8988T (cell line): Measurements from ENCODE around the gene TSPYL4.

ENCODE experiments used
- DNase-seq: peaks from one replicate; pipeline ENCODE4 v3.0.0; 2011

TSPYL4 gene

DNA sequence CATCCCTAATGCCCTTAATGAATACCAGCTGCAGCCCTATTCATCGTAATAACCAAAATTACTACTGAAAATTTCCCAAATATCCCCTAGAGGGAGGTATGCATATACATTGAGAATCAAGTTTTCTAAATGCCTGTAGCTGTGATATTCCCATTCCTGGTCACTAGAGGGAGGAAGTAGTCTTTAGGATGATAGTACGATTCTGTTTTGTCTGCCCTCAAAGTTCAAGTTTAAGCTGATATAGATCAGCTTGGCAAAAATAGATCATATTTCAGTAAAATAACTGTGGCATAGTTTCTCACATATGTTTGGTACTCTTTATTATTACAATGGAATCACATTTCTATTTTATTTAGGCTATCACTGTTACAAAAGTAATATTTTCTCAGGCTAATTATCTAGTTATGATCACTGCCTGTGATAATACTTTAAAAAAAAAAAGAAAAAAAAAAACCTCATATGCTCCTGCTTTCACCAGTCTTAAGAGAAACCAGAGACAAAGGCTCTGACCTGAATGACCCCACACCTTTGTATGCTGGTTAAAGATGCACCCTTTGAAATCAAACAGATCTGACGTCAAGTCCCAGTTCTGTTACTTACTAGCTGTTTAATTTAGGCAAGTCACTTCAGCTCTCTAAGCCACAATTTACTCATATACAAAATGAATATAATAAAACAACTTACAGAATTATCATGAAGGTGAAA lies 14.9 kb upstream of the TSPYL4 start:
- DNase-seq, result no peak

DNA sequence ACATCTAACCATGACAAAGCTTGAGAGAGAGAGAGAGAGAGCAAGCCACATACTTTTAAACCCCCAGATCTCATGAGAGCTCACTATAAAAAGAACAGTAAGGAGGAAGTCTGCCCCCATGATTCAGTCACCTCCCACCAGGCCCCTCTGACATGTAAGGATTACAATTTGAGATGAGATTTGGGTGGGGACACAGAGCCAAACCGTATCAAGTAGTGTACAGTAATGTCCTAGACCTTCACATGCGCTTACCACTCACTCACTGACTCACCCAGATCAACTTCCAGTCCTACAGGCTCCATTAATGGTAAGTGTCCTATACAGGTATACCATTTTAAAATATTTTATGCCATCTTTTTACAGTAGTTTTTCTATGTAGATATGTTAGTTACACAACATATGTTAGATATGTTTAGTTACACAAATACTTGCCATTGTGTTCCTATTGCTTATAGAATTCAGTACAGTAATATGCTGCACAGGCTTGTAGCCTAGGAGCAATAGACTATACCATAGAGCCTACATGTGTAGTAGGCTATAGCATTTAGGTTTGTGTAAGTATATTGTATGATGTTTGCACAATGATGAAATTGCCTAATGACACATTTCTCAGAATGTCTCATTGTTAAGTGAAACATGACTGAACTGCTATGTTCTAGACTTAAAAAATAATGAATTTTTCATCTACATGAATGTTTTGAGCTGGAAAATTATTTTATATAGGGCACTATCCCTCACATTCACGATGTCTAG lies 14.1 kb upstream of the TSPYL4 start:
- no peak for DNase-seq

DNA sequence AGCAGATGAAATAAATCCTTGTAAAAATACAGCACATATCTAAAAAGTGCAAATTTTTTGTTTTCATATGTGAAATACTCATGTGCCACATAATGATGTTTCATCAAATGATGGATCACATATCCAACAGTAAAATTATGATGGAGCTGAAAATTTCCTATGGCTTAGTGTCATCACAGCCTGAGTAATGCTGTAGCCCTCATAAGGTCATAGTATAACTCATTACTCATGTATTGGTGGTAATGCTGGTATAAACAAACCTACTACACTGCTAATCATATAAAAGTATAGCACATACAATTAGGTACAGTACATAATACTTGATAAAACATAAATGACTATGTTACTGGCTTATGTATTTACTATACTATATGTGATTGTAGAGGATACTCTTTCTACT lies 12.9 kb upstream of the TSPYL4 start:
- DNase-seq, result no peak

DNA sequence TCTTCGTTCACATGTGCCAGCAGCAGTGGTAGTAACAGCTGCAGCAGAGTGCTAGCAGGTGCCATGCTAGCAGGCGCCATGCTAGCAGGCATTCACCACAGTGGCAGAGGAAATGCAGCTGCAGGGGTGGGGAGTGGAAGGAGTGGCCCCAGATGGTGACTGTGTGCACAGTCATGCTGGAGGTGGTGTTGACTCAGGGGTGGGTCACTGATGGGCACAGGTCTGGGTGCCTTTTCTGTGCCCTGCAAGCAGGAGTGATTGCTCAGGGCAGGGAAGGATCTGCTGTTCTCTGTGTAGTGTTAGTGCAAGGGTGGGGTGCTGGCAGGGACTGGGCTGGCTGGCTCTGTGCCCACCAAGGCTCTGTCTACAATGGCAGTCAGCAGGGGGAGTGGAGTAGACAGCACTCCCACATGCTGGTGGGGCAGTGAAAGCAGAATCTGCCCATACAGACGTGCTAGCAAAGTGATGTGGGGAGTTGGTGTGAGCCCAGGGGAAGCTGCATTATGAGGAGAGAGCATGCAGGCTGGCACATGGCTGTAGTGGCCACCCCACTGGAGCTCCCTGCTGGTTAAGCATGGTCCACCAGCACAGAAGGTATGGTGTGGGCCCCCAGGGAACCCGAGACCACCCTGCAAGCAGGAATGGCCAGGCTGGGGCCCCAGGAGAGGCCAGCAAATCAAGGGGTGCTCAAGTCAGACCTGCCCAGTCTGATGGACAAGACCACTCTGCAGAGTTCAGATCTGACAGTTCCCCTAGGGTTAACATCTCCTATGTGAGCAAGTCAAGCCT lies 11.4 kb upstream of the TSPYL4 start:
- DNase-seq, result no peak

DNA sequence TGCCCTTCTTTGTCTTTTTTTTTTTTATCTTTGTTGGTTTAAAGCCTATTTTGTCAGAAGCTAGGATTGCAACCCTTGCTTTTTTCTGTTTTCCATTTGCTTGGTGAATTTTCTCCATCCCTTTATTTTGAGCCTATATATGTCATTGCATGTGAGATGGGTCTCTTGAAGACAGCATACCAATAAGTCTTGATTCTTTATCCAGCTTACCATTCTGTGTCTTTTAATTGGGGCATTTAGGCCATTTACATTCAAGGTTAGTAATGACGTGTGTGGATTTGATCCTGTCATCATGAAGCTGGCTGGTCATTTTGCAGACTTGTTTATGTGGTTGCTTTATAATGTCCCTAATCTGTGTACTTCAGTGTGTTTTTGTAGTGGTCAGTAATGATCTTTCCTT lies 9.5 kb upstream of the TSPYL4 start:
- no peak for DNase-seq

DNA sequence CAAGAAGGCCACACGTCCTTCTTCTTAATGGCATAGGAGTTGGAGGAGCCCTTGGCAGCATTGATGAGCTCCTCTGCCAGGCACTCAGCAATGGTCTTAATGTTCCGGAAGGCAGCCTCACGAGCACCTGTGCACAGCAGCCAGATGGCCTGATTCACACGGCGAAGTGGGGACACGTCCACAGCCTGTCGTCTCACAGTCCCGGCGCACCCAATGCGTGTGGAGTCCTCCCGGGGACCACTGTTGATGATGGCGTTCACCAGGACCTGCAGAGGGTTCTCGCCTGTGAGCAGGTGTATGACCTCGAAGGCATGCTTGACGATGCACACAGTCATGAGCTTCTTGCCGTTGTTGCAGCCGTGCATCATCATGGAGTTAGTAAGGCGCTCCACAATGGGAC lies 4.6 kb upstream of the TSPYL4 start:
- DNase-seq, result no peak

DNA sequence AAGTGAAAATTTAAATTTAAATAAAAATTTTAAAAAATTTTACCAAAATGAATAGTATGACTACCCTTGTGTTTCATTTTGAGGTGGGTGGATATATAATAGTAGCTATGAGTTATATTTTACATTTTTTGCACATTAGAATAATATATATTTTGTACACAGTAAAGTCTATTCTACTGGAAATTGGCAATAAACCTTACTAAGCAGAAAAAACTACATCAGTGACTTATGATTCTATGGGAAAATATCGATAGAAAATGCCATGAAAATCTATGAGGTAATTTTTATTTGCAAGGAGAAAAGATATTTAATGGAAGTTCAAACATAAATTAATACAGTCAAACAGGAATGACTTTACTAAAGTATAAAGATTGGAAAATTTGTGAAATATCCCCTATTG lies 2.8 kb upstream of the TSPYL4 start:
- no peak for DNase-seq

DNA sequence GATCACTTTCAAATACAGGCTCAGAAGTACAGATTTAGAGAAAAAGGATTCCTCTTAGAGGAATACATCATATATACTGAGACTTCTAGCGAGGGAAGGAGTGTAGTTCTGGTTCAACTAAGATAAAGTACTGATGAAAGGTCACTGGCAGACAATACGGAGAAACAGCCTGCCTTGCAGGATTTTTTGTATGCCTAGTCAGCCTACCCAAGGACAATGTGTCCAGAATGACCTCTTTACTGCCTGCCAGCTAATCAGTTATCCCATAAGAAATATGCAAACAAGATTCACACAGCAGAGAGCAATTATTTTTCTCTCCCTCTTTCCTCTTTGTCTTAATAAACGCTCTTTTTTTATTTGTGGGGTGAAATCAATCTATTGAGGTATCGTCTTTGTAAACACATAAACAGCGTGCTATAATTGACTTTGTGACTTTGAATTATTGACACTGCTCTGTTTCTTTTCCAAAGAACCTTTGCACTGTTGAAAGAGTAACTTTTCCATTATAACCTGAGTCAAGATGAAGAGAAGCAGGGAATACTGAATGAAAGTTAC lies 1.4 kb upstream of the TSPYL4 start:
- DNase-seq, result no peak

DNA sequence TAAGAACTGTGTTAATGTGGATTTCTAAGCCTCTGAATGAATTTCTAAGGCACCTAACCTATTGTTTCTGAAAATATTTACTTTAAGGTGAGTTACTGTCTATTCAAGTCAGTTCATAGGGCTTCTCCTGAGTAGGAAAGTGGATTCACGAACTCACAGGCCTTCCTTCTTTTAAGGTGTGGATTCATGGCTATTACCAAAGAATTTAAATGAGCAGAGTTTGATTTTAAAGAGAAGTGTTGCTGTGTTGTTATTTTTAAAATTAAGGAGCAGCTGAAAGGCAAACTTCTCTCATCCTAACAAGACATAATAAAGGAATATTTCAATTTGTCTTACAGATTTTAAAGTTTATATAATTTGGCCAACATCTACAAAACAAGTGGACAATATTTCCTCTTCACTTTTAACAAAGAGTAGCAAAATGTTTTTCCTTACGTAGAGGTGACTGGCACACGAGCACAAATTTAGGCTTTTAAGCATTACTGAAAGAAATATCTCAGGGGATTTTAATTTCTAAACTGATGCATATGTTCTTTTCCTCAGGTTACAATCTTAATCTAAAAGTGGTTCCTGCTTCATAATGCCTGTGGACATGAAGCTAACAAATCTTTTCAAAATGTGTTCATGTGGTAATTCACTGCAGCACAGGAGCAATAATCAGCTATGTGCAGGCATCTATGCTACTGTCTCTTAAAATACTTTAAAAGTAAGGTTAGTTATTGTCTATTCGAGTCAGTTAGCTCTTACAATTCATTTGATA lies 602 bp upstream of the TSPYL4 start:
- no peak for DNase-seq

DNA sequence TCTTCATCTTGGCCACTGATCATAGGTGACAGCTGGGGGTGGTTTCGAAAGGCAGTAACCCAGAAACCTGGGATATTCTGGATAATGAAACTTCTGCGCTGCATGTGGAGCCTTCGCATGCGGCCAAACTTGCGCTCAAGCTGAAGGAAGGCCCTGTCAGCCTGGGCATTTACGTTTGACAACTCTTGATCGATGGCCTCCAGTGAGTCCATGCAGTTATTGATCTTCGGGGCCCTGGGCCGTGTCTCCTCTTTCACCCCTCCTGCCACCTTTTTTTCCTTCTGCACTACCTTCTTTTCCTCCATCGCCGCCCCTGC lies 729 bp downstream of the TSPYL4 start:
- no peak for DNase-seq

DNA sequence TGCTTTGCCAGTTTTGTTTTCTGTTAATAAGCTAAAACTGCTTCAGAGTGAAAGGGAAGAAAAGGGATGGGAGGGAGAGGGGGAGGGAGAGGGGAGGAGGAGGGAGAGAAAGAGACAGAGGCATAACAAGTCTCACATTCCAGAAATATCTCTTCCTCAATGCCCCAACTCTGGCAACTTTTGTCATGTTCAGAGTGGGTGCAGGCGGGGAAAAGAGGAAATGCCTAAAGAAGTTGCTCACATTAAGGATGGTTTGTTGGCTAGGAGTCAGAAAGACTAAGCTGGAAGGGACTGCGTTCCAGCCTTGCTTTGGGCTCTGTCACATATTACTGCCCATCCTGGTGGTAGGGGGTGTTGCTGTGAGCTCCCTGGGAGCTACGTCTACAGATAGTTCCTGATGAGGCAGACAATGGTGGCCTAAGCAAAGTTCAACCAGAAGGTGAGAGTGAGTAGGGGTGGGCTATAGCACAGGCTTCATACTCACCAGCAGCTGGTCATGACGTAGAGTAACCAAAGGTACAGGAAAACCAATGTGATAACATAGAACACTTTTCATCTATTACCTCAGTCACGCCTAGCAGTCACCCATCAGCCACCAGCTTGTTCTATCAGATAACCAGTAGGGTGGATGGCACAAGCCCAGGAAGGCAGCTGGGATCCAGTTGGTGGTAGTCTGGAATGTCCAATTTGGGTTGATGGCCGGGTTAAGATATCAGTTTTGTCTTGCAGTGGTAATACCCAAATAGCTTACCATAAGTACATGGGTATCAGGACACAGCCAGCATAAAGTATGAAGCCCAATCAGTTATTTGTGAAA lies 2.1 kb downstream of the TSPYL4 start:
- no peak for DNase-seq

DNA sequence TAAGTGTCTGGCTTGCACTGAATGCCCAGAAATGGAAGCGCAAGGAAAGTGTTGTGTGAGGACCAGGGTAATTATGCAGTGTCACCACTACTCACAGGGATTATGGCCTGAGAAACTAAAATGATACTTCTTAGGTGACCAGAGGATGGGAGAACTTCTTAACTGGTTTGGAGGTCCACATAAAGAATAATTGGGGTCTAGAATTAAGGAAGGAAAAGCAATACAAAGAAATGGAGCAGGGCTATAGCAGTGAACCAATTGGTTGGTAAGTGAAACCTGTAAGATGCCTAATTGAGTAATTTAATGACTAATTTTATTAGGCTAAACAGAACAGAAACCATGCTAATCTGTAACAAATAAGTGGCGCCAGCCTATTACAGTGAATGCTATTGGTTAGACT lies 5.3 kb downstream of the TSPYL4 start:
- DNase-seq, result no peak

DNA sequence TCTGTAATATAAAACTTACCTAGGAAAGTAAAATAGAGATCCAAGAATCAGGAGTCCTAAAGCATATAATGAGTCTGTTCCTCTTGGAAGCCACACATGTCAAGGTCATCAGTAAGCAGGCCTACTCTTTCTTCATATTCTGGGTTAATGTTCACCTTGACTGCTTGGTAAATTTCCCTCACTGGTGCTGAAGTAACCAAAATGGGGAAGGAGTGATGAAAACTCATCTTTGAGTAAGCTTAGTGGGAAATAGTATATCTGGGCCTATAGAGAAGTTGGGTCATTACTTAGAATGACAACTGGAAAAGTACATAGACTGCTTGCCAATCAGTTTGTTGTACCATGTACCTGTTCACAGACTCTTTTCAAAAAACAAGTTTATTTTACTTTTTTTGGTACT lies 6.6 kb downstream of the TSPYL4 start:
- no peak for DNase-seq

DNA sequence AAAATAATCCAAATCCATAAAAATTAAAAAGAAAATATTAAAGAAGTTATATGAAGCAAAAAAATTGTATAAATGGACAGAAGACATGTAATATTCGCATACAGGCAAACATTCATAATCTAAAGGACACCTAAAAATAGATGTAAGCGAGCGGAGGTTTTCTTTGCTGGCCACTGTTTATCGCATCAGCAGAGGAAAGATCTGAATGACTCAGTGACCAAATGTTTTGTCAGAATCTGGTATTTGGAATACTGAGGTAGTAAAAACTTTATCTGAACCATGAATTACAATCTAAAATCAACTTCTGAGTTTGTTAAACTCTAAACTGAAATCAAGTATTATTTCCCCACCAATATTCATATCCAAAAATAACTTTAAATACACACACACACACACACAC lies 7.8 kb downstream of the TSPYL4 start:
- no peak for DNase-seq

DNA sequence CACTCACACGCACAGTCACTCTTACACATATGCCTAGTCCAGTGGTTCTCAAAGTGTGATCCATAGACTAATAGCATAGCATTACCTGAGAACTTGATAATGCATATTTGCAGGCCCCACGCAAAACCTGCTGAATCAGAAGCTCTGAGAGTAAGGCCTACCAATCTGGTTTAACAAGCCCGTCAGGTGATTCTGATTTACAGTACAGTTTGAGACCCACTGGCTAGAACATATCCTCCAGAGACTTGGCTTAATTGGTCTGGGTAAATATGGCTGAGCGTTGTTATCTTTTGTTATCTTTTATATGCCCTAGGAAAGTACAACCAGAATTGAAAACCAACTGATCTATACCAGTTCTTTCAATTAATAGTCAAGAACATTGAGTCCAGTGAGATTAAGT lies 9.6 kb downstream of the TSPYL4 start:
- no peak for DNase-seq

DNA sequence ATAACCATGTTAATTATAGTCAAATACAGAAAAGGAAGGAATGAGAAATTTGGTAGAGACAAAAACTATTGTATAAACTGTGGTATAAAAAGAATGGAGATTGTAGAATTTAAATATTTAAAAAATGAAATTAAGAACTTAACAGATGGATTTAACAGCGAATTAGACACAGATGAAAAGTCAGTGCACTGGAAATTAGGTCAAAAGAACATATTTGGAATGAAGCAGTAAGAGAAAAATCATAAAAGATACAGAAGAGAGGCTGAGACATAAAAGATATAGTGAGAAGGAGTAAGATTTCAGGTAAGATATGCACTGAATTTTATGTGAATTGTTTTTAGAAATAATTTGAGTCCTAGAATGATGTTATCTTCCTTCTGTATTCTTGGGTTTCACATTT lies 14.0 kb downstream of the TSPYL4 start:
- no peak for DNase-seq

DNA sequence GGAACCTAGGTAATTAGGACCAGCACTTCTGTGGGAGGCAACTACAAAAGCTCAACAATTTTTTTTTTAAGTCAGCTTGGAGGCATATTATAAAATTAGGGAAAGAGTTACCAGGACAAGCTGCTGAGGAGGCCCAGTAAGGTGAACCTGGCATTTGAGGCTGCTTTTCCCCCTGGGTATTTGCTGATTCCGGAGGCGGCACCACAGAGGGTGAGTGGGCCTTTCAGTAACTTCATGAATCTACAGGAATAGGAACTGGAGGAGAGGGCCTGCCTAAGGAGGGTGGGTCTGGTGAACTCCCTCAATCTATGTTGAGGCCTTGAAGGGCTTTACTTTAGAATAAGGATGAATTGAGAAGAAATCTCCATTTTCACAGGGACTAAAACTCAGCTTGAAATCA lies 14.6 kb downstream of the TSPYL4 start:
- DNase-seq, result no peak

DNA sequence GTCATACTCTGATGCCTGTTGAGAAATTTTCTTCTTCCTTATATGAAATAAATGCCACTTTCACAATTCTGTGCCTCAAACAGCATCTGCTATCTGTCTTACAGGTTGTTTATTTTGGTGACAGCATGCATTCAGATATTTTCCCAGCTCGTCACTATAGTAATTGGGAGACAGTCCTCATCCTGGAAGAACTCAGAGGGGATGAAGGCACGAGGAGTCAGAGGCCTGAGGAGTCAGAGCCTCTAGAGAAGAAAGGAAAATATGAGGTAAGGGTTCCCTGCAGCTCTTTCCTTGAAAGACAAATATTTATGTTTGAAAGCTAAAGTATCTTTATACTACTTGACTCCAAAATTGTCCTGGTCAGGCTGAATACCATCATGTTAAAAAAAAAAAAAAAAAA lies 15.8 kb downstream of the TSPYL4 start:
- DNase-seq, result no peak

DNA sequence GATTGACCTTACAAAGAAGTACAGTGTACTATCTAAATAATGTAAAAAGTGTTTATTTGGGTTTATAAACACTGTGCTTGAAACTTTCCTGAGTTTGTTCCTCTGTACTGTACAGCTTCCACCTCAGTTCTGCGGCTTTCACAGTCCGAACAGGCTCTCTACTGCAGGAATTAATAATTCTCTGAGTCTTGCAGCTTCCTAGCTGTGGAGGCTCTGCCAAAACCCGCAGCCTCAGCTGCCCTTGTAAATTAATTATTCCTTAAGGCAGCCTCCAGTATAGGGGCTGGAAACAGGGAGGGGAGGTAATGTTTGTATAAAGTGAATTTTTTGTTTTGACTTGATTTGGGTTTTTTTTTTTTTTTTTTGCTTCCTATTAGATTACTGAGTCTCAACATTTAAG lies 19.2 kb downstream of the TSPYL4 start:
- no peak for DNase-seq

DNA sequence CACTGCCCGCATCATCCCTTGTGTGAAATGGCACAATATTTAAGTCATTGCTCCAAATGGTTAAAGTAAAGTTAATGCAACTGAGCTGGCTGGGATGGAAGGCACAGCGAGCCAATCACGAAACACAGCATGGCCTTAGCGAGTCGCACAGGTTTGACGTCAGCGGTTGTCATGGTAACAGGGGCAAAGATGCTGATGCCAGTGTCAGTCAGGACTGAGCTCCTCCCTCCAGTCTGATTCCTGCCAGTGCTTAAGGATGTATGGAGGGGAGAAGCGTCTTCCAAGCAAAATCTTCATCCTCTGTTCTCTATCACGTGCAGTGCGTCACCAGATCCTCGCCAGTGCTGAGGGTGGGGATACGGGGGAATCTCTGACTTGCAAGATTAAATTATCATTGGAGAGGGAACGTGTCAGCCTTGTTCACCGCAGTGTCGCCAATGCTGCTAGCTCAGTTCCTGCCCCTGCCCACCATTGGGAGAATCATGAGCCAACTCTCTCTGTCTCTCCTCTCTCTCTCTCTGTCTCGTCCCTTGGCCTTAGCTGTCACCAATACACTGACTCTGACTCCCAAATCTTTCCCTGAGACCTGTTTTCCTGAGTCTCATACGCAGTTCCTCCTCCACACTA lies 24.5 kb downstream of the TSPYL4 start:
- no peak for DNase-seq

DNA sequence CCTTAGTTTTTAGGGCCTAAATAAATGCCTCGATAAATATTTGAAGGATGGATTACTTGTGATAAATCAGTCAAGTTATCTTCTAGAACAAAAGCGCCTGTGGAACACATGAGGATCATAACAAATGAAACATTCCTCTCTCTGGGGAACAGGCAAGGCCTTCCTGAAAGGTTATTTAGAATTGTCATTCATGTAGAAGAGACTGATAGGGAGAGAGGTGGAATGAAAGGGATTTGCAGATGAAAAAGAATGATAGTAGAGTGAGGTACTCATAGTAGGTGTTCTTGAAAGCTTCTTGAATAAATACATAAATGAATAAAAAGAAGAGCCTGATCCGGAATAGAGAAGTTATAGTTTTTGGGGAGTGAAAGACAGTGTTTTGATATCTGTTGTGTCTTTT lies 30.5 kb downstream of the TSPYL4 start:
- DNase-seq, result no peak

DNA sequence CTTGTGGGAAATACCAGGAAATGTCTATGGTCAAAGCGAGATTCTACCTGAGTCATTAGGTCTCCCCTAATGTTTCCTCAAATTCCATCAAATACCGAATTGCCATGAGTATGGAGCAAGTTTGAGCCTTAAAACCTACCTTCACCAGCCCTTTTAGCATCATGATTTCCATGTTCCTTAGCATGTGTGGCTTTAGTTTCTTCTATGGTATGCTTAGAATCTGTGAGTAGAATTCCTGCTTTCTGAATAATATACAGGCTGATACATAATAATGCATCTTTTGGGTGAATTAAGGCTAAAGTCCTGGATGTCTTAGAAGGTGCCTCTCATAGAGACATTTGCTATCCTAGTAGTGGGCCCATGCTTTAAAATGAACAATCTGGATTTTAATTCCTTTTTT lies 32.0 kb downstream of the TSPYL4 start:
- DNase-seq, result no peak
